SH-SY5Y (cell line): ENCODE measurements around the gene RNU4-1.

Experiments used
- GATA2 ChIP-seq: IDR thresholded peaks from 2 replicates; pipeline ENCODE4 v1.6.1; 2011; ENCODE audit warnings: mild to moderate bottlenecking, low read depth, low read length
- GATA3 ChIP-seq: IDR thresholded peaks from 2 replicates; pipeline ENCODE4 v1.6.1; 2011; ENCODE audit warnings: low read depth, mild to moderate bottlenecking, low read length, moderate library complexity

RNU4-1 gene

DNA sequence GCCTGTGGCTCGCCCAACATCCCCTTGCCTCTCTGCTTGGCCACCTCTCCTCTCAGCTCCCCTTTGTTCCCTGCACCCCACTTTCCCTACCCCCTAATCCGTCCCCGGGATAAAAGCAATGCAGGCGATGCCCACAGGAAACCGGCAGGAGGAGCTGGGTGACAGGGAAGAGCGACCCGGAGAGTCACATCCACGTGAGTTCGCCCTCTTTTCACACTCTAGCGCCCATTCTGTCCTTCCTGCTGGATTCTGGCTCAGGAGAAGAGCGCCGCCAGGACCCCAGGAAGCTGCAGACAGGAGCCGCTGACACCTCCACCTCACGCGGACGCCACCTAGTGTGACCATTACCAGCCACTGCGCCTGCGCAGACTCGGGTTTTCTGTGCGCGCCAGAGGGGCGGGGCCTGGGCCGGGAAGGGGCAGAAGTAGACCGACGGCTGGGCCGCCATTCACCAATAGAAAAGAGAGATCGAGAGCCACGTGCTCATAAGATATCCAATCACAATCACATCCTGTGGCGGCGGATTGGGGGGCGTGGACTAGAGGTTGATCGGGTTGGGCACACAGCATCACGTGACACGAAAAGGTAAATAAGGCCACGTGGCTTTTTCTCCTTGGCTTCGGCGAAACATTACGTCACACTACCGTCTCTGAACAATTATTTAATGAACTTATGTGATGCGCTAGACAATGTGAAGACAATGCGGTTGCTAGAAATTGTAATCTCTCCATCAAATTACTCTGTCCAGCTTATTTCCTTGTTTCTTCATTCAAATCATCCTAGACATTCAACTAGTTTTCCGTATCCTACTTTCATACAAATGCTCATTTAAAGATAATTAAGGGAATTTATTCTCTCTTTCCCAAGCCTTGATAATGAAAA, 24.4 kb upstream of the RNU4-1 start:
- no peak for TF ChIP-seq GATA3
- no peak for TF ChIP-seq GATA2

DNA sequence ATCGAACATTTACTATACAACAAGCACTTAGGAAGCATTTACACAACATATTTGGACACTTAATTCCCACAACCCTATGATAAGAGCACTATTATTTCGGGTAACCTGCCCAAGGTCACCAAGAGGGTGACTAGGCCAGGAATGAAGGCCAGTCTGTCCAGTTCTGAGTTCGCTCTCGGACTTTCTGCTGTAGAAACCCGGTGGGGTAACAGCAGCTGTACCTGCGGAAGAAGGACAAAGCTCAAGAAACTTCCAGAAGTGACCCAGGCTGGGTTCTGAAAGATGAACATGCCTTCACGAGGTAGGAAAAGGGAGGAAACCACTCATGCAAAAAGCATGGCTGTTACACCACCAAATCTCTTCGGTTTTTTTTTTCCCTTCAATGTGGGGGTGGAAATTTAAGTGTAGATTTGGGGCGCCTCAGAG, 23.8 kb upstream of the RNU4-1 start:
- TF ChIP-seq GATA3 (no peak), GATA2 (no peak)

DNA sequence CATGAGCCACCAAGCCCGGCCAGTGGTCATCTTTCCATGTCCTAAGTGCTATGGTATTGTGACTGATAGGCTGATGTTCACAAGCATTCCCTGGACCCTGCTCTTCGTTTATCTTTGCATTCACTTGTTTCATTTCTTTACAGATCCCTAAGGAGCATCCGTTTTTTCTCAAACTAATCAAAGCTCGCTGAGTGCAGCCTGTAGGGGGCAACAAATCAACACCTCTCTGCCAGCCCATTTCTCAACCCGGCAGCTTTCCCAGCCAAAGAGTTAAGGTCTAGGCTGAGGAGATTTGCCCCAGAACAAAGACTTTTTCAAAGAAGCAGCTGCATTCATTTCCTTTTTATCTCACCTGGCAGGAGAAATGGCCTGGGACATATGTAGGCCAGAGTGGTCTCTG, 21.2 kb upstream of the RNU4-1 start:
- TF ChIP-seq GATA2 (no peak), GATA3 (no peak)

DNA sequence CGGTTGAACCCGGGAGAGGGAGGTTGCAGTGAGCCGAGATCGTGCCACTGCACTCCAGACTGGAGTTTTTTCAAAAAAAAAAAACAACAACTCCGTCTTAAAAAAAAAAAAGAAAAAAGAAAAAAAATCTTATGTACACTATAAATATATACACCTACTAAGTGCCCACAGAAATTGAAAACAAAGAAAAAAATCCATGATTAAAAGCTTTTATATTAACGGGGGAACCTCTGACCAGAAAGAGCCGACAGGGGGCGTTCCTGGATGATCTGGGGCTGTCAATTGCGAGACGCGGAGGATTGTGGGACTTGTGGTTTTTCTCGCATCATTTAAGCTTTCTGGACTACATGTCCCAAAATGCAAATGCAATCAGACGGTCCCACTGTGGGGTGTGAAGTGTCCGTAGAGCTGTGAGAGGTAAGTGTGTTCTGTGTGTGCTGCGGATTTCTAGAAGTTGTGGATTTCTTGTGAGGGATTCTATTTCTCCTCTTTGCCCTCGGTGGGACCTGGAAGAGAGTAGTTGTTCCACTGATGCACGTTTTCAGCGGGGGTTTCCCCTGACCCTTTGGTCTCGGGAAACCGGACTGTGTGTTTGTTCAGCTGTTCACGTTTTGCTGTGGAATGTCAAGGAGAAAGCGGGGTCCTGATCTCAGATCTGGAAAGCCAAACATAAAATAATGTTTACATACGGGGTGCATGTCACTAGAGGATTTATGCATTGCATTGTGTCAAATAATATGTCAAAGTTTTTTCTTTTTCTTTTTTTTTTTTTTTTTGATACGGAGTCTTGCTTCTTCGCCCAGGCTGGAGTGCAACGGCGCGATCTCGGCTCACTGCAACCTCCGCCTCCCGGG, 9.2 kb upstream of the RNU4-1 start, which contains the start of gene SIRT4:
Gene SIRT4 (plus strand): TSS at position 360 of the 854 bp plus-strand sequence. CDS start 1,241 bp downstream, outside the sequence.
- TF ChIP-seq GATA2, result no peak
- TF ChIP-seq GATA3, result no peak

DNA sequence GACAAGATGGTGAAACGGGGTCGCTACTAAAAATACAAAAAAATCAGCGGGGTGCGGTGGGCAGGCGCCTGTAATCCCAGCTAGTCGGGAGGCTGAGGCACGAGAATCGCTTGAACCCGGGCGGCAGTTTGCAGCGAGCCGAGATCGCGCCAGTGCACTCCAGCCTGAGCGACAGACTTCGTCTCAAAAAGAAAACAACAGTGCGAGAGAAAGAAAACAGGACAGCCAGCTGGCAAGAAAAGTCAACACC, 701 bp downstream of the RNU4-1 start:
- TF ChIP-seq GATA2 (no peak), GATA3 (no peak)

DNA sequence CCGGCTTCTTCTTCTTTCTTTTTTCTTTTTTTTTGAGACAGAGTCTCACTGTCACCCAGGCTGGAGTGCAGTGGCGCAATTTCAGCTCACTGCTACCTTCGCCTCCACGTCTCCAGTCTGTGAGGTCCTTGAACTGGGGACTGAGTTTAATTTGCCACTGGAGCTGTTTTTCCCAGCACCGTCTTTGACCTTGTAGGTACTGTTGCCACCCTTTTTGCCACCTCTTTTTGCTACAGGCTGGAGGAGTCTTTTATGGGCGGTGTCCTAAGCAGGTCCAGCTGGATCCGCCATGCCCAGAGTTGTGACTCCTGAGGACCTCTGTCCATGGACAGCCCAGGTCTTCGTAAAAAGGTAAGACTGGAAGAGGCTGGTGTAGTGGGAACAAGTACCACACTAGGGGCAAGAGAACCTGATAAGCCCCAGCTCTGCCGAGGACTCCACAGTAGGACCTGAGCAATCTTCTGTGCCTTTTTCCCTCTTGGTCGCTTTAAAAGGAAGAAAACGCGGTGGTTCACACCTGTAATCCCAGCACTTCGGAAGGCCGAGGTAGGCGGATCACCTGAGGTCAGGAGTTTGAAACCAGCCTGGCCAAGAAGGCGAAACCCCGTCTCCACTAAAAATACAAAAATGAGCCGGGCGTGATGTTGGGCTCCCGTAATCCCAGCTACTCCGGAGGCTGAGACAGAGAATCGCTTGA, 2.3 kb downstream of the RNU4-1 start:
- no peak for TF ChIP-seq GATA3
- no peak for TF ChIP-seq GATA2

DNA sequence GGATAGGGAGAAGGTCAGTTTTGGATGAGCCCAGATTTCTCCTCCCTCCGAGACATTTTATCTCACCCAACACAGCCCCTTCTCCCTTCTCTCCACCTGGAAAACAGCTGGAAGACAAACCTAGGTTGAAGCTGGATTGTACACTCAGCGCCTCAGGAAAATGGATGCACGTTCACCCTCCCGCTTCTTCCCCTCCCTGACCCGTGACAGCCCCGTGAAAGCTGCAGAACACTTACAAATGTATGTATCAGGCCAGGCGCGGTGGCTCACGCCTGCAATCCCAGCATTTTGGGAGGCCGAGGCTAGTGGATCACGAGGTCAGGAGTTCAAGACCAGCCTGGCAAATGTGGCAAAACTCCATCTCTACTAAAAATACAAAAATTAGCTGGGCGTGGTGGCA, 5.5 kb downstream of the RNU4-1 start:
- TF ChIP-seq GATA3 (no peak), GATA2 (no peak)

DNA sequence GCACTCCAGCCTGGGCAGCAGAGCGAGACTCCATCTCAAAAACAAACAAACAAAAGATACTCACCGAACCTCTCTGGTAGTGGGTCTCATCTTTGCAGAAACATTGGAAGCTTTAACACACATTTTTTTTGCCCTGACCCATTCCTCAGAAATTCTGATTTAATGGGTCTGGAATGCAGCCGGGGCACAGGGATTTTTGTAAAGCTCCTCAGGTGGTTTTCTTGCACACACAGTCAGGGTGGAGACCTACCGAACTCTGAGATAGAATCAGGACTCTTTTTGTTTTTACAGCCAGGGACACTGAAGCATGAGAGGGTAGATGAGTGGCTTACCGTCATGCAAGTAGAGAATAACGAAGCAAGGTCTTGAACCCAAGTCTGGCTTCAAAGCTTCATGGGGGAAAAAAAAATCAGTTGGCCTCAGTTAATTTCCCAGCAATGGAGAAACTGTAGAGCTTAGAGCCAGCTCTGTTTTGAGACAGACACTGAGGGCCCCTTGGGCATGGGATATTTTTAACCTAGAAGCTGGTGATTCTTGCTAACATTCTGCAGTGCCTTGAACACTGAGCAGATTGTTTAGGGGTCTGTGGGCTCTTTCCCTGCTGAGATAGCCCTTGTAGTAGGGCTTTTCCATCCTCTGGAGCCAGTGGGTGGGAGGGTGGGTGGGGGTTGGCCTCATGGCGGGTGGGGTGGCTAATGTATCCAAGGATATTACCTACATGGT, 6.1 kb downstream of the RNU4-1 start:
- TF ChIP-seq GATA2 (no peak), GATA3 (no peak)

DNA sequence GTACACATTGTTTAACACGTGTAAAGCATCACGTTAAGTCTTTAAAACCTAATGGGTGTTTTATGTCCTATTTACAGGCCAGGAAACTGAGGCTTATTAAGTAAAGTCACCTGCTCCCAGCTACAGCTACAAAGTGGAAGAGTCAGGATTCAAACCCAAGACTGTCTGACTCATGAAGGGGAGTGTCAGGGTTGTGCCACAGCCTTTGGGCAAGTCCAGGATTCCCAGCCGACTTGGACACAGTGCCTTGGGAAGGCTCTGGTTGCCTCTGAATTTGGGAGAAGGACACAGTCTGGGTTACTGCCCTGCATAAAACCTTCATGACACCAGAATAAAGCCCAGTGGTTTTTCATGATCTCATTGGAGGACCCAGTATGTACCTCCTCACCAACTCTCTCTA, 8.7 kb downstream of the RNU4-1 start:
- TF ChIP-seq GATA2 (no peak), GATA3 (no peak)

DNA sequence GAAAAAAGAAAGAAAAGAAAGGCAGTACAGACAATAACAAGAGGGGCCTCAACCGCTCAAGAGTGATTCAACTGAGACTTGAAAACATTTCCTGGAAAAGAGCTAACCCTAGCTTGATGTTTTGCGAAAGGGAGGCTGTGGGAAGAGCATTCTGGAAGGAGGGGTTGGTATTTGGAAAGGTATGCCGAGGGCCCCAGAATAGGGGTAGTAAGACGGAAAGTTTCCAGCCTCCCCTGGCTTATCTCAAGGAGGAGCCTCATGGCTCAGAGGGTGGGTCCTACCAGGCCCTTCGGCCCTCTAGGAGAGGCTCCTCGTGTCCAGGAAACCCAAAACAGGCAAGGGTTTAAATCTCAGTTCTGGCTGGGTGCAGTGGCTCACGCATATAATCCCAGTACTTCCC, 9.7 kb downstream of the RNU4-1 start:
- TF ChIP-seq GATA2 (no peak), GATA3 (no peak)

DNA sequence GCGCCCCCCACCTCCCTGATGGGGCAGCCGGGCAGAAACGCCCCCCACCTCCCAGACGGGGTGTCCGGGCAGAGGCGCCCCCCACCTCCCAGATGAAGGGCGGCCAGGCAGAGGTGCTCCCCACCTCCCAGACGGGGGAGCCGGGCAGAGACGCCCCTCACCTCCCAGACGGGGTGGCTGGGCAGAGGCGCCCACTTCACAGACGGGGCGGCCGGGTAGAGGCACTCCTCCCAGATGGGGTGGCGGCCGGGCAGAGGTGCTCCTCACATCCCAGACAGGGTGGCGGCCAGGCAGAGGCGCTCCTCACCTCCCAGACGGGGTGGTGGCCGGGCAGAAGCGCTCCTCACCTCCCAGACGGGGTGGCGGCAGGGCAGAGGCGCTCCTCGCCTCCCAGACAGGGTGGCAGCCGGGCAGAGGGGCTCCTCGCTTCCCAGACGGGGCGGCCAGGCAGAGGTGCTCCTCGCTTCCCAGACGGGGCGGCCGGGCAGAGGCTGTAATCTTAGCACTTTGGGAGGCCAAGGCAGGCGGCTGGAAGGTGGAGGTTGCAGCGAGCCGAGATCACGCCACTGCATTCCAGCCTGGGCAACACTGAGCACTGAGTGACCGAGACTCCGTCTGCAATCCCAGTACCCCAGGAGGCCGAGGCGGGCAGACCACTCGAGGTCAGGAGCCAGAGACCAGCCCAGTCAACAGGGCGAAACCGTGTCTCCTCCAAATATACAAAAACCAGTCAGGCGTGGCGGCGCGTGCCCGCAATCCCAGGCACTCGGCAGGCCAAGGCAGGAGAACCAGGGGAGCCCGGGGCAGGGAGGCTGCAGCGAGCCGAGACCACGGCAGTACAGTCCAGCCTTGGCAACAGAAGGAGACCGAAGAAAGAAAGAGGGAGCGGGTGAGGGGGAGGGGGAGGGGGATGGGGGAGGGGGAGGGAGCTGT, 14.6 kb downstream of the RNU4-1 start:
- TF ChIP-seq GATA3 (no peak), GATA2 (no peak)

DNA sequence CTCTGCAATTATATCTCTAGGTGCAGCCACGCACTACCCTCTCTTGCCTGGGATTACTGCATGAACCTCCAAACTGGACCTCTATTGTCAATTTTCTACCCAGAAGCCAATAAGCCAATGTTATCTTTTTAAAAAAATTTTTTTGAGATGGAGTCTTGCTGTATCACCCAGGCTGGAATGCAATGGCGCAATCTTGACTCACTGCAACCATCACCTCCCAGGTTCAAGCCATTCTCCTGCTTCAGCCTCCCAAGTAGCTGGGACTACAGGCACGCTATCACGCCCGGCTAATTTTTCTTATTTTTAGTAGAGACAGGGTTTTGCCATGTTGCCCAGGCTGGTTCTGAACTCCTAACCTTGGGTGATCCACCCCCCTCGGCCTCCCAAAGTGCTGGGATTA, 16.3 kb downstream of the RNU4-1 start:
- no peak for TF ChIP-seq GATA2
- no peak for TF ChIP-seq GATA3

DNA sequence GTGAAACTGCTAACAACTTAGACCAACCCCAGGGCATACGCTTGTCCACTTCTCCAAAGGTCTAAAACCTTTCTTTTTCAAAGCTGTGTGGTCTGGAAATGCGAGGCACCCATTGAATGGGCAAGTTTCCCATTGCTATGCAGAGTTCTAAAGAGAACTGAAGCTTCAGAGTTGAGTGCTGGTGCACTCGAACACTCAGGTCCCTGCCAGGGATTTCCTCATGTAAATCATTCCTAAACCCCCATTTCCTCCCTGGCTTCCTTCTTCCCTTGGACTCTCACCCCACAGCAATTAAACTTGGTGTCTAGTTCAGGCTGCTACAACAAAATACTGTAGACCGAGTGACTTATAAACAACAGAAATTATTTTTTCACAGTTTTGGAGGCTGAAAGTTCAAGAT, 25.3 kb downstream of the RNU4-1 start:
- no peak for TF ChIP-seq GATA3
- TF ChIP-seq GATA2, result no peak
